DMS 273 (cell line): ENCODE data around the gene SMYD2.
A peak's percentile ranks its signal among the peaks of the same experiment; 100 is the strongest.

Source experiments
- DNase-seq: peaks from one replicate; lab custom pipeline; 2025; ENCODE audit not compliant: unreplicated experiment; lab: John Stamatoyannopoulos, UW

Gene SMYD2, protein sequence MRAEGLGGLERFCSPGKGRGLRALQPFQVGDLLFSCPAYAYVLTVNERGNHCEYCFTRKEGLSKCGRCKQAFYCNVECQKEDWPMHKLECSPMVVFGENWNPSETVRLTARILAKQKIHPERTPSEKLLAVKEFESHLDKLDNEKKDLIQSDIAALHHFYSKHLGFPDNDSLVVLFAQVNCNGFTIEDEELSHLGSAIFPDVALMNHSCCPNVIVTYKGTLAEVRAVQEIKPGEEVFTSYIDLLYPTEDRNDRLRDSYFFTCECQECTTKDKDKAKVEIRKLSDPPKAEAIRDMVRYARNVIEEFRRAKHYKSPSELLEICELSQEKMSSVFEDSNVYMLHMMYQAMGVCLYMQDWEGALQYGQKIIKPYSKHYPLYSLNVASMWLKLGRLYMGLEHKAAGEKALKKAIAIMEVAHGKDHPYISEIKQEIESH

DNA sequence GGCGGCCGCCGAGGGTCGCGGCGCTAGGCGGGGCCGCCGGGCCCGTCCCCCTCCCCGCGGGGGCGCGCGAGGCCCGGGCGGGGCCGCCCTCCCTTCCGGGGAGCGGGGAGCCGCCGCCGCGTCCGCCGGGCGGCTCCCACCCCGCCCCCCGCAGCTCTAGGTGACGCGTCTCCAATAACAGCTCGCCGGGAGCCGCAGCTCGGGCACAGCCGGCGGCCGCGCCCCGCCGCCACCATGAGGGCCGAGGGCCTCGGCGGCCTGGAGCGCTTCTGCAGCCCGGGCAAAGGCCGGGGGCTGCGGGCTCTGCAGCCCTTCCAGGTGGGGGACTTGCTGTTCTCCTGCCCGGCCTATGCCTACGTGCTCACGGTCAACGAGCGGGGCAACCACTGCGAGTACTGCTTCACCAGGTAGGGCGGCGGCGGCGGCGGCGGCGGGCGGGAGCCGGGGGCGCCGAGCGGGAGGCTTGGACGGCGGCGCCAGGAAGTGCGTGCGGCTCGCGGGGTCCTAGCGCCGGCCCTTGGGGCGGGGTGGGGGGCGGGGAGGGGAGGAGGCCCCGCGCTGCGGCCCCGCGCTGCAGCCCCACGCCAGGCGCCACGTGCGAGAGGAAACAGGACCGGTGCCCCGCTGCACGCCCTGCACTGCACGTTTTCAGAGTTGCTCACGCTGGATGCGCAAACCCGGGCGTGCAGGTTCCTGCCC is at the start of gene SMYD2:
Gene SMYD2 (plus strand): TSS at position 139 of the 699 bp plus-strand sequence. CDS start 96 bp downstream, at position 235.
- peak; percentile 87 for DNase-seq

DNA sequence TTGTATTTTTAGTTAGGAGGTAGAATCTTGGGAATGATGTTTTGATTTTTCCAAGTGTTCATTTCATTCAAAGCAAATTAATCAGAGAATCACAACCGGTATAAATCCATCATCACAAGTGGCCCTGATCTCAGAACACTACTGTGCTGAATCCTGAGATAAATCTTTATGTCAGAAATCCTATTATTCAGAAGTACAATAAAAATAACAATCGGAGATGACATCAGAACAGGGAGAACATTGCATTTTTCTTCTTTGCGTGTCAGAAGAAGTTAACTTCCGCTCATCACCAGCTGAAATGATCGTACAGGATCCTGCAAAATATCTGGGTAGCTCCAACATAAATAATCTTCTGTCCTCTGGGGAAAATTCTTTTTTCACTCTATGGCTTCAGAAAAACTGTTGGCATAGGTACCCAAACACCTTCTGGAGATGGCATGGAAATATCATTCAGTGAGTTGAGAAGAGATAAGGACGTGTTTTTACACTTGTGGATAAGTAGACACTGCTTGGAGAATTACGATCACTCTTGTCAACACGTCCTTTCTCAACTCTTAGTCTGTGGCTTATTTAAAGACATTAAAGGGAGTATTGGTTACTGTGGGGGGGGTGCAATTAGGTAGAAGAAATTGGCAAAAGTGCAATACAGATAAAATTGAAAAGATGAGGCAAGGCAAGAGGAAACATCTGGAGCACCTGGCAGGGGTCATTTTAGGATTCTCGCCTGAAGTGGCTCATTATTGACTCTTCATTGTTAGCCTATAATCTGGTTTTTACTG is 46.9 kb upstream of the SMYD2 start:
- DNase-seq = no peak

DNA sequence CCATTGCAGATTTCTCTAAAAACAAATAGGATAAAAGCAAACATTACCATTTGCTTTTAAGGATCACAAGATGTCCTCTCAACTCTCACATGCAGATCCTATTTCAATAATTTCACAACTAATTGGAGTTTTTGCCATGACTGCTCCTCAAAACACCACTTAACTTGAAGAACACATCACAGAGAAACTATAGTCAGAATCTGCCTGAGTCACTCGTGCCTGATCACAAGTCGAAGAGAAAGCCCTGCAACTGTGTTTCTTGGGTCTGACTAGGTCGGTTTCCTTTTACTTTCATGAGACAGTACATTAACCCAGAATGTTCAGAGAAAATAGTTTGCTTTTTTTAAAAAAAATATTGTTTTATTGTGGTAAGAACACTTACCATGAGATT is 46.3 kb upstream of the SMYD2 start:
- DNase-seq = no peak

DNA sequence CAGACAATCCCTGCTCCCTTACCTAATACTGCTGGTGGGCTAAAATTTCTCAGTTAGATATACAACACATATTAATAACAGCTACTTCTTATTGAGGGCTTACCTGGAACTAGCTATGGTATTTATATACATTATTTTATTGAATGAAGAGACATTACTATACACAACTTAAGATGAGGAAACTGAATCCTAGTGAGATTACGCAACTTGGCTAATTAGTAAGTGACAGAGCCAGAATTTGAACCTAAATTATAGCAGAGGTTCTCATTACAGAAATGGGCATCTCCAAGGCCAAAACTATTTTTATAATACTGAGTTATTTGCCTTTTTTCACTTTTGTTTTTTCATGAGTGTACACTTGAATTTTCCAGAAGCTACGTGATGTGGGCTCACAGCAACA is 44.5 kb upstream of the SMYD2 start:
- DNase-seq = no peak

DNA sequence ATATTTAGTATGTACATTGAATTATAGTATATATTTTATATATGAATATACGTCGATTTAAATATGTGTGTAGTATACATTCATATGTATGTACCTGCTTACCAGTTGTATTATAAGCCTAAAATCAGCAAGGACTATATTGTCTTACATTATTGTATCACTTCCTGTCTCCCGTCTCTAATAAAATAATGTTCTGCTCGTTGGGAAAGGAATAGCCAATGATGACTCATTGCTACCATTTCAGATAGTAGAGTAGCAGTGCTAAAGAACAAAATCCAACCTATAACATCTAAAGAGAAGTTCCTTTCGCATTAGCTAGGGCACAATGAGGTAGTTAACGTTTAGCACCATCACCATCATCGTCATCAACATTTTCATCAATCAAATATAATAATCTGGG is 39.9 kb upstream of the SMYD2 start:
- DNase-seq = no peak

DNA sequence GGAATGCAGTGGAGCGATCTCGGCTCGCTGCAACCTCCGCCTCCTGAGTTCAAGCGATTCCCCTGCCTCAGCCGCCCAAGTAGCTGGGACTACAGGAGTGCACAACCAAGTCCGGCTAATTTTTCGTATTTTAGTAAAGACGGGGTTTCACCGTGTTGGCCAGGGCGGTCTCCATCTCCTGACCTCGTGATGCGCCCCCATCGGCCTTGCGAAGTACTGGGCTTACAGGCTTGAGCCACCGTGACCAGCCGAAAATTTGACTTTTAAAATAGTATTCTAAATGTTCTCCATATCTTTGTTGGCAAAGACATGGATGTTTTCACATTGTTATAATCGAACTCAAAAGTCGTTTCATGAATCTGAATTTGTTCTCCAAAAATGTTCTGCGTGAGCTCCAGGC is 36.7 kb upstream of the SMYD2 start:
- no peak for DNase-seq

DNA sequence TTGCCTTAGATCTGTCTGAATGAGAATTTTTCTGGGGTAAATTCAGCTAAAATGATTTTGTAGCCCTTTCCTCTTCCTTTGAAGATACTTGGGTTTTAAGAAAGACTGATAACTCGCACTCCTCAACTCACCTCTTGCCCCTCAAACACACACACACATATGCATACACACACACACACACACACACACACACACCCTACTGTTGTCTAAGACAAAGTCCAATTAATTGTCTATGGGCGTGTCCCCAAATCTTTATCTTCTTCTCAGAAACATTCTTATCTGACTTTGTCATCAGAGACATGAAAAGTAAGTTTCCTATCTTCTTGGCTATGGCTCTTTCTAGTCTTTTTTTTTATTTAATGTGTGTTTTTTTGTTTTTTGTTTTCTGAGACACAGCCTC is 36.1 kb upstream of the SMYD2 start:
- no peak for DNase-seq

DNA sequence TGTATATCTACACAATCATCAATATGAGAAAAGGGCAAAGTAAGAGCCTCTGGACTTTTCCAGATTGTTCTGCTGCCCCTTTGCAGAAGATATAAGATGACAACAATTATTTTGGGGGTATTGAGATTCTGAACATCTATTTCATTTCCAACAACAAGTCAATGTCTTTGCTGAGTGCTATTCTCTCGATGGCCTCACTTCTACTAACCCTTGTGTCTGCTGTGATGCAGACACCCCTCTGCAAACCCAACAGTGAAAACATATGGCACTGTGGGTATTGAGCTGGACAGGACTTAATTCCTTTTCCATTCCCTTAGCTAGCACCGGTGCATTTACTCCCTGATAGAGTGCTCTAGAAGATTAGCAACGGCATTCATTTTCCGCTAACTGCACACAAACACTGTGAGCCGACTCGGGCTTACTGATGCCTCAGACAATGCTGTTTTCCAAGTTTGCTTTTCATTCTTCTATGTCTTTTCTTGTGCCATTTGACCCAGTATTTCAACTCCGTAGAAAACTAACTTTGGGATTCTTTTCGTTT is 33.4 kb upstream of the SMYD2 start:
- no peak for DNase-seq

DNA sequence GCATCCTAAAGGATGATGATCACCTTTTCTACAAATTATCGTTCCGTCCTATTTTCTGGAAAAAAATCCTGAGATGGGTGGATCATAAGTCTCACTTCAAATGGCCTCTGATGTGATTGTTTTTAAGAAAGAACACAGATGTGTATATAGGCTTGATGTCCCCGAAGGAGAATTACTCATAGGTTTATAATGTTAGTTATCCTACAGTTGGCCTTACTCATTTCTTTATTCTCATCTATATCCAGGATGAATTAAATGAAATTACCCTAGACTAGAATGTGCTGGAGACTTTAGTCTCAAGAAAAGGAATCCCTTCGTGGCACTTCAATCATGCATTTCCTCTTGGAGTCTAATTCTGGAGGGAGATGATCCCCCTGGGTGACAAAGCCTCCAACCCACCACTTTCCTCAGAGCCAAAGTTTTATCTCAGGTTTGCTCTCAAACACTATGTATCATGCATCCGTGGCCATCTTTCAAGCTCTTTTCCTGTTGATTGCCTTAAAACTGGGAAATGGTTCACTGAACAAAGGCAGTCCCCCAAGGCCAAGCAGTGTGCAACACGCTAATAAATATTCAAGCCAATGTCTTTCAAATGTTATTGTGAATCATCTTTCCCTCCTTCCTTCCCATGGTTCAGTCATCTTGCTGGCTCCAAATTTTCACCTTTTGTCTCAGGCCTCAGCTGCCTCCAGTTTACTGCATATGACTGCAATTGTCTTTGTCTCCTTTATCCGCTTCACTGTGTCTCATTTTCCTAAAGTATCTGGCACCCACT is 32.5 kb upstream of the SMYD2 start:
- DNase-seq = no peak

DNA sequence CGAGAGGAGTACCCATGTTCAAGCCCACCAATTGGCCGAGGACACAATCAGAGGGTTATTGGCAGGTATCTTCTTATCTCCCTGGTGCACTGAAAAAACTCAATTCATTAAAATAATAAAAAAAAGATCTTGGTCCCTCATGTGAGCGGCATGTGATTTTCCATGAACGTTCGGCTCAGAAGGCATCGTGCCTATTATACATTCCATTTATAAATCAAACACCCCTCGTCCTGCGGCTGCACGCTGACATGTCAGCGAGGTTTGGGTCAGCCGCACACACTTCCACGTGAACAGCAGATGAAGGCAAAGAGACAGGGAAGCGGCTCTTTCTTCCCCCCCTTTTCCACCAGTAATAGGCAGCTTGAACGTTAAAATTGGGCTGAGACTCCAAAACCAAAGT is 31.3 kb upstream of the SMYD2 start:
- no peak for DNase-seq

DNA sequence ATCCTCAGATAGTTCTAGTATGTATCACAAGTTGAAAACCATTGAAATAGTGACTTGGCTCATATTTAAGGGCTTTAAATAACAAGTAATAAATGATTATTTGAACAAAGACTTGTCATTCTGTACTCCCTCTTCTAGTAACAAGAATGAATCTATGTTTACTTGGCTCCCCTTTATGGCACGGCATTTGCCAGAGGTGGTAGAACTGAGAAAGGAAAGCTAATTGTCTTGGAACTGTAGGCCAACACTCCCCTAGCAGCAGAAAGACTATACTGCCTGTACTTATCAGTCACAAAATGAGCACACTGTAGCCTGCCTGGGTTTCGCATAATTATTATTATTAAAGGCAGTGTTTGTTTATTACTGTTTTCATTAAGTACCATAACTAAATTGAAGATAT is 29.6 kb upstream of the SMYD2 start:
- DNase-seq = no peak

DNA sequence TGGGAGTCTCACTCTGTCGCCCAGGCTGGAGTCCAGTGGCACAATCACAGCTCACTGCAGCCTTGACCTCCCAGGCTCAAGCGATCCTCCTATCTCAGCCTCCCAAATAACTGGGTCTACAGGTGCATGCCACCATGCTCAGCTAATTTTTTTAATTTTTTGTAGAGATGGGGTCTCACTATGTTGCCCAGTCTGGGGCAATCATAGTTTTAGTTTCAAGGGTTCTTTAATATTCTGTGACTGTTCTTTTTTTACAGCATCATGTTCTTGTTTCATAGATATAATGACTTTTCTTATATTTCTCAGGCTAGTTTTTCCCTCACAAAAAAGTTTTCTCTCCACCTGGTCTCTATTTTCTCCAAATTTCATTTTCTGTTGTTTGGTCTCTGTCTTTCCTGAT is 25.4 kb upstream of the SMYD2 start:
- no peak for DNase-seq

DNA sequence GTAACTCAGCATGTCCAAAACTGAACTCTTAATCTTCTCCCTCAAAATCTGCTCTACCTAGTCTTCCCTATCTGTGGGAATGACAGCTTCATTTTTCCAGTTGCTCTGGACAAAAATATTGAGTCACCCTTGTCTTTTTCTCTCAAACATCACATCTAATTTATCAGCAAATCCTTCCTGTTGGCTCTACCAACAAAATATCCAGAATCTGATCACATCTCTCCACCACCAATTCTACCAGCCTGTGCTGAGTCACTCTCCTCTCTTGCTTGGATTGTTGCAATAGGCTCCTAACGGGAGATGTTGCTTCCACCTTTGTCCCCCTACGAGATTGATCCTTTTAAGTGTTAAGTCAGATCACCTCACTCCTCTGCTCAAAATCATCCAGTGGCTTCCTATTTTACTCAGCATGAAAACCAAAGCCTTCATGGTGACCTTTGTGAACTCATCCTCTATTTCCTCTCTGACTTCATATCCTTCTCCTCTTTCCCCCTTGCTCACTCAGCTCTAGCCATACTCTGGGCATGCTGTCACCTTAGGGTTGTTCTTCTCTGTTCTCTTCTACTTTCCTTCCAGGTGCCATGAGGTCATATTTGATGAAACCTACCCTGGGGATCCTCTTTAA is 21.5 kb upstream of the SMYD2 start:
- DNase-seq = no peak

DNA sequence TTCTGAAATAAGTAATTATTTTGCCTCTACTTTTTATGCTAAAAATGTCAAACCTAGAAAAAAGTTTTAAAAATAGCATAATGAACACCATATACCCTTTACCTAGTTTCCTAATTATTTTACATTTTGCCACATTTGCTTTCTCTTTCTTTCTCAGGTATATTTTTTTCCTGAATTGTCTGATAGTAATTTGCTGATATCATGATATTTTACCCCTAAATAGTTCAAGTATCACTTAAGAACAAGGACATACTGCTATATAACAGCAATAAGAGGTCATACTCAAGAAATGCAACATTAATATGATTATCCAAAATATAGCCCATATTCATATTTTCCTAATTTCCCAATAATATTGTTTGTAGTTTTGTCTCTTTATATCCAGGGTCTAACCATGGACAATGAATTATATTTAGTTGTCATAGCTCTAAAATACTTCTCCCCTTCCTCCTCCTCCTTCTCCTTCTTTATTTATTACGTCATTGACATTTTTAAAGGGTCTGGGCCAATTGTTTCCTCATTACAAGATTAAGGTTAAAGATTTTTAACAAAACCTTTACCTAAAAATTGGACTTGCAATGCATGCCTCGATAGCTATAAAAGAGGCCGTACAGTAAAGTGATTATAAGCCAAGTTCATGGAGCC is 20.3 kb upstream of the SMYD2 start:
- DNase-seq = no peak

DNA sequence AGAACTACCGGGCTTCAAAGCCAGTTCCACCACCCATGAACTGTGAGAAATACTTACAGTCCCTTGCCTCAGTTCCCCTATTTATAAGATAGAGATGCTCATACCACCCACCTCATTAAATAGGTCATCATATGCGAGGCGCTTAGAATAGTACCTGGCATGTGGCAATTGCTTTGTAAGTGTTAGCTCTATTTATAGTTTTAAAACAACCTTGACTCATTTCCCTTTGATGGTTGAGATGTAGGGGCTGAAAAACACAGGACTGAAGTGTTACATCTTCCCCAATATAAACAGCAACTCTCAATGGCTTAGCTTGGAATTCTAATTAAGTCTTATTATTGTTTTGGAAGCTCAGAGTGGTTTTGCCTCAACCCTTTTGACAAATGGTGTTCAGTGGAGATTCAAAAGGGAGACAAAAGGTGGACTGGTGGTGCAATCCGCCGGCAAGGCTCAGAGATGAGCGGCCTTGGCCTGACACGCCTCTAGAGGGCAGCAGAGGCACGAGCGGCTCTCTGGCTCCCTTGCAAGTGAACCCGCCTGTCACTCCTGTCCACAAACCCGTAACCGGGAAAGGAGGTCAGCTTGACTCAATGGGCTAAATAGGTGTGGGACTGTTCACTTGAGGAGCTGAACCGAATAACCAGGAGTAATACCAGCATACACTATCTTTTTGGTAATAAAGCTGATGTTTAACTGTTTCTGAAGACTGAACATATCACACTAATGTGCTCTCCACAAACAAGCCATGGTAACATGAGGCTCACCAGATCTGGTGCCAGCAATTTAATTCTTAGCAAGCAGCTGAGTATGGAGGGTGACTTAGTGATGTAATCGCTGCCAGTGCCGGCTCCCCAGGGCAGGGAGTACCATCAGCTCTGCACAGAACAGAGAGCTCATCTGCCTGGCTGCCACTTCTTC is 19.5 kb upstream of the SMYD2 start:
- DNase-seq = peak; percentile 91

DNA sequence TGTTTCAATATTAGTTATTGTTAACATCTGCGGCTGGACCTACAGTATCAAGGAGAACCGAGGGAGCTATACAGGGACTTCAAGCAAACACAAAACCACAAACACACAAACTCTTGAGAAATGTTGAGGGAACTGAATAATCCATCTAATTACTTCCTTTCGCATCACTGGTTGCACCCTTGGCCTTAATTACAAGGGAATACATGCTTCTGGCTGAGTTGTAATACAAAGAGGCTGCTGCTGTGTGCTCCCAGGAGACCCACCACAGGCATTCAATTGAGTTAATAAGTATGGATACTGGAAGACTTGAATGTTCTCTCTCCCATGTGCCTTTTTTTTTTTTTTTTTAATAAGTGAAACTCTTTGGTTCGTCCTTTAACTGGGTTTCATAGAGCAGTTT is 16.8 kb upstream of the SMYD2 start:
- no peak for DNase-seq

DNA sequence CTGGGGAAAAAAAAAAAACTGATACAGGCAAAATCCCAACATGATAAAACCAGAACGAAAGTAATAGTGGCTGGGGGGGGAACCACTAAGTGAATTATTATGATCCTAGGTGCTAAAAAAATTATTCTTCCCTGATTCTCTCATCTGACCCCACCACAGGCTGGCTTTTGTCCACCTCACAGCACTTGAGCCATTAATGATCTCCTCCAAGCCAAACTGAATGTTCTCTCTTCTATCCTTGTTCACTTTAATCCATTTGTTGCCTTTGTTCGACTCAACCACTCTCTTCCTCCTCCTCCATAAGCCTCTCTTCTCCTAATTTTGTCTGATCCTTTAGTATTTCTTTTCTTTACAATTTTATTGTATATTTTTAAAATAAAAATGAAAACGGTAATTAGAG is 16.0 kb upstream of the SMYD2 start:
- DNase-seq = no peak

DNA sequence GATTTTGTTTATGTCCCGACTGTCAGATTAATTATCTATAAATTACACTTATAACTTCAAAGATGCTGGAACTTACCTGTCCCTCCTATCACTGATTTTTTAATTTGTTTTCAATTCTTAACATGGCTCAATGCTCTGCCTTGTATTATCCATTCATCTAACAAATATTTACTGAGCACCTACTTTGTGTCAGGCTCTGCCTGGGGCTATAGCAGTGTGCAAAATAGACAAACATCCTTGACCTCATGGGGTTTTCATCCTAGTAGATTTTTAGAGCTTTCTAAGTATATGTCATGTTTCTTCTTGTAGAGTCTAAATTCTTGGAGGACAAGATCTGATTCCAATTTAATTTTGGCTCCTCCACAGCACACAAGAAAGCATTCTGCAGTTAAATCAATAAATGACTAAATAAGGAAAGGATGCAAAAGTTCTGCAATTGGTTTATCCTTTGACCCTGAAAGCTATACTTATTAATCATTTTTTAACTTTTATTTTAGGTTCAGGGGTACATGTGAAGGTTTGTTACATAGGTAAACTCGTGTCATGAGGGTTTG is 10.8 kb upstream of the SMYD2 start:
- no peak for DNase-seq
